ENCODE data around the gene TEAD4. TPM values are rescaled to one million over a fixed set of nuclear protein-coding genes. Genes with fewer than 3 reads are reported as not detected.

TEAD4 gene
- total RNA-seq, 1 donor from 2014 or later = 19.7 TPM

GRCh38 chr12:3033539-3033867 is 74.3 kb downstream of the TEAD4 start:
- Mint-ChIP-seq H3K36me3 (ENCODE audit: insufficient read depth) (peaks cover 3% of the 10 kb centered on the region), H3K27ac (no peak overlapping the region)

GRCh38 chr12:3034067-3034750 is 75.0 kb downstream of the TEAD4 start:
- Mint-ChIP-seq H3K4me3 (ENCODE audit: low read depth) (no peak overlapping the region), H3K9me3 (ENCODE audit: low read depth) (no peaks in the 10 kb centered on the region), H3K27me3 (no peaks in the 10 kb centered on the region), H3K27ac (peak overlapping the region; percentile 30), H3K4me1 (ENCODE audit: low read depth) (peaks cover 5% of the 10 kb centered on the region), H3K36me3 (ENCODE audit: insufficient read depth) (peaks cover 5% of the 10 kb centered on the region)
- peak; percentile 77 for DNase-seq (ENCODE audit: low spot score, unreplicated experiment)
- peak; percentile 91 for TF ChIP-seq CTCF (IDR thresholded peaks at IDR 0.05; ENCODE audit: unreplicated experiment)

More at GRCh38 chr12:3033539-3033867, 74.3 kb downstream of the TEAD4 start:
- Mint-ChIP-seq H3K4me3 (ENCODE audit: low read depth) (no peak overlapping the region), H3K27me3 (no peaks in the 10 kb centered on the region), H3K9me3 (ENCODE audit: low read depth) (no peaks in the 10 kb centered on the region), H3K4me1 (ENCODE audit: low read depth) (peaks cover 5% of the 10 kb centered on the region)
- TF ChIP-seq CTCF (IDR thresholded peaks at IDR 0.05; ENCODE audit: unreplicated experiment) = no peak
- no peak for DNase-seq (ENCODE audit: low spot score, unreplicated experiment)

GRCh38 chr12:3035171-3035570 is 76.0 kb downstream of the TEAD4 start:
- Mint-ChIP-seq H3K9me3 (ENCODE audit: low read depth) (no peaks in the 10 kb centered on the region), H3K4me3 (ENCODE audit: low read depth) (no peak overlapping the region), H3K4me1 (ENCODE audit: low read depth) (peaks cover 5% of the 10 kb centered on the region), H3K27me3 (no peaks in the 10 kb centered on the region), H3K36me3 (ENCODE audit: insufficient read depth) (peaks cover 2% of the 10 kb centered on the region), H3K27ac (no peak overlapping the region)
- no peak for TF ChIP-seq CTCF (IDR thresholded peaks at IDR 0.05; ENCODE audit: unreplicated experiment)
- no peak for DNase-seq (ENCODE audit: low spot score, unreplicated experiment)

GRCh38 chr12:3035815-3036702 is 76.9 kb downstream of the TEAD4 start:
- peaks cover 2% of the 10 kb centered on the region for H3K4me1 Mint-ChIP-seq (ENCODE audit: low read depth)
- TF ChIP-seq CTCF (IDR thresholded peaks at IDR 0.05; ENCODE audit: unreplicated experiment) = peak; percentile 64
- no peaks in the 10 kb centered on the region for H3K9me3 Mint-ChIP-seq (ENCODE audit: low read depth)
- H3K27me3 Mint-ChIP-seq = no peaks in the 10 kb centered on the region
- DNase-seq (ENCODE audit: low spot score, unreplicated experiment) = no peak
- peaks cover 2% of the 10 kb centered on the region for H3K36me3 Mint-ChIP-seq (ENCODE audit: insufficient read depth)
- H3K27ac Mint-ChIP-seq = no peak overlapping the region
- no peak overlapping the region for H3K4me3 Mint-ChIP-seq (ENCODE audit: low read depth)

- no peaks in the 10 kb centered on the region for H3K27me3 Mint-ChIP-seq
- no peak for DNase-seq (ENCODE audit: low spot score, unreplicated experiment)
These were observed 77.9 kb downstream of the TEAD4 start for GRCh38 chr12:3036901-3037600.

More at GRCh38 chr12:3036901-3037600, 77.9 kb downstream of the TEAD4 start:
- TF ChIP-seq CTCF (IDR thresholded peaks at IDR 0.05; ENCODE audit: unreplicated experiment) = no peak
- Mint-ChIP-seq H3K36me3 (ENCODE audit: insufficient read depth) (peaks cover 2% of the 10 kb centered on the region), H3K4me1 (ENCODE audit: low read depth) (peaks cover 2% of the 10 kb centered on the region), H3K9me3 (ENCODE audit: low read depth) (no peaks in the 10 kb centered on the region), H3K27ac (no peak overlapping the region), H3K4me3 (ENCODE audit: low read depth) (no peak overlapping the region)

Measured in progenitor cell of endocrine pancreas (in vitro differentiated cells).